ENCODE results near the gene MRPL50.

The MRPL50 gene

DNA sequence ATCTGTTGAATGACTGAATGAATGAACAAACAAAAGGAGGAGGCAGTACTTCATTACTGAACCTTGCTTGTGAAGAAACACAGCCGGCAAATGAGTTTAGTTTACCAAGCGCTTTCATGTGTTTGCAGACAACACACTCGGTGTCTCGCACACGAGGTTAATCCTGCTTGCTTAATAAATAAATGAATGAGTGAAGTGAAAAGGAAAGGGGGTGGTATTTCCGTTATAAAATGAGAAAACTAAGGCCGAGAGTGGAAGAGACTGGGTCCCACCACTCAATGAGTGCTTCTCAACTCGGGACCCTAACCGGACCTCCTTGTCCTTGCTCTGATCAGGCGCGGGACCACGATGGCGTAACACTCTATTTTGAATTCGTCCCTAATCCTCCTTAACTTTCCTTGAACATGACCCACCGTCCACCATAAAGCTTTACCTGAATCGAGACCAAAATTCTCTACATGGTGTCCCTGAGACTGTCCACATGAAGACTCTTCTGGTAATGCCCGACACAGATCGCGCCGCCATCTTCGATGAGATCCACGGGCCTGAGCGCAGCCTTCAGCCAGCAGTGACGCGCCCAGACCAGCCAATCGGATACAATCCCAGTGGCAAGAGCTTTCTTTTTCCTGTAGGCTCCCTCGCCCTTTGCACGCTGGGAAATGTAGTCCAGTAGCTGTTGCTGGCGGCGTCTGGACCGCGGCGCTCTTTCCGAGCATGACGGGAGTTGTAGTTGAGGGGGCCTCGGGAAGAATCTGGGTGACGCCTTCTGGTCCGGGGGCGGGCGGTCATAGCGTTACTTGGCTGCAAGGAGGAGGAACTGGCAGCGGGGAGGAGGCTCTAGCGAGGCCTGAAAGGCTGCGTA, at the start of gene MRPL50, which contains the start of gene ZNF189:
MRPL50 (minus strand) TSS at position 551 of the 862 bp plus-strand sequence; CDS start at position 525, 26 bp downstream.
ZNF189 (plus strand) TSS at position 784 of the 862 bp plus-strand sequence. CDS start 306 bp downstream, outside the sequence.
- DNase-seq (ENCODE audit: low spot score) (peak; percentile 98), FAIRE-seq (peak; percentile 93)

DNA sequence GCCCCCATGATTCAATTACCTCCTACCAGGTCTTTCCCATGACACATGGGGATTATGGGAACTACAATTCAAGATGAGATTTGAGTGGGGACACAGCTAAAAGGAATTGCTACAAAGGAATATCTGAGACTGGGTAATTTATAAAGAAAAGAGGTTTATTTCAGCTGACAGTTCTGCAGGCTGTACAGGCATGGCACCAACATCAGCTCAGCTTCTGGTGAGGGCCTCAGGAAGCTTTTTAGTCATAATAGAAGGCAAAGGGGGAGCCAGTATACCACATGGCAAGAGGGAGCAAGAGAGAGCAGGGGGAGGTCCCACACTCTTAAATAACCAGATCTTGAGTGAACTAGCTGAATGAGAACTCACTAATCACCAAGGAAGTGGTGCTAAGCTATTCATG, 48.3 kb upstream of the MRPL50 start:
- no peak for FAIRE-seq
- no peak for DNase-seq (ENCODE audit: low spot score)

- DNase-seq (ENCODE audit: low spot score) (no peak), FAIRE-seq (no peak)
These were observed 47.1 kb upstream of the MRPL50 start for GRCh38 chr9:101445353-101446029.

- FAIRE-seq: no peak
- DNase-seq (ENCODE audit: low spot score): no peak
These were observed 45.0 kb upstream of the MRPL50 start for GRCh38 chr9:101443364-101443771.

DNA sequence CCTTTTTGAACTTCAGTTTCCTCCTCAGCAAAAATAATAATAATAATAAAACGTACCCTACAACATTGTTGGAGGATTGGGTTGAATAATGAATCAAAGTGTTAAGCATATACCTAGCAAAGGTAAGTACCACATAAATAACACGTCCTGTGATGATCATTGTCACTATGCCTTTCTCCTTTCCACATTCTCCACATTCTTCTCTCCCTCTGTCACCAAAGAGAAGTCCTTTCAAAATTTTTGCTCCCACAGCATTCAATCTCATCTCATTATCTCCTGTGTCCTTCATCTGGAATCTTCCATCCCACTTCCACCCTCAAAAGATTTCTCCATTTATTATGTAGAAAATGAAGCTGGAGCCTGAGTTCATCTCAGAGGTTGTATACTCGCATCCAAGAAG, 44.3 kb upstream of the MRPL50 start:
- no peak for DNase-seq (ENCODE audit: low spot score)
- no peak for FAIRE-seq

DNA sequence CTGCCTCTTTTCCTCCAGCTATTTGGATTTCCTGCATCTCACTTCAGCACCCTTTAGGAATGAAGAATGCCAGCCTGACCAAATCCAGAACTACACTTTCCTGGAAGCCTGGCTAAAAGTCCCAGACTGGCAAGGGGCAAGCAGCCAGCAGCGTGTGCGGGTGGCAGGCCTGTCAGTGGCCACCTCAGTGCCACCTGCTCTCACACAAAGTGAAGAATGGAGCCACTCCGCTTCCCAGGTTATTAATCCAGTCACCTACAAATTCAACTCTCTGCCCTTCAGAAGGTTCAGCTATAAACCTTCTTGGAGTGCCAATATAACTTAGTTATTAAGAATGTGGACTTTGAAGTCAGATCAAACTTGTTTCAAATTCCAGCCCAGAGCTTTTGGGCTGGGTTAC, 43.9 kb upstream of the MRPL50 start:
- DNase-seq (ENCODE audit: low spot score): no peak
- no peak for FAIRE-seq

DNA sequence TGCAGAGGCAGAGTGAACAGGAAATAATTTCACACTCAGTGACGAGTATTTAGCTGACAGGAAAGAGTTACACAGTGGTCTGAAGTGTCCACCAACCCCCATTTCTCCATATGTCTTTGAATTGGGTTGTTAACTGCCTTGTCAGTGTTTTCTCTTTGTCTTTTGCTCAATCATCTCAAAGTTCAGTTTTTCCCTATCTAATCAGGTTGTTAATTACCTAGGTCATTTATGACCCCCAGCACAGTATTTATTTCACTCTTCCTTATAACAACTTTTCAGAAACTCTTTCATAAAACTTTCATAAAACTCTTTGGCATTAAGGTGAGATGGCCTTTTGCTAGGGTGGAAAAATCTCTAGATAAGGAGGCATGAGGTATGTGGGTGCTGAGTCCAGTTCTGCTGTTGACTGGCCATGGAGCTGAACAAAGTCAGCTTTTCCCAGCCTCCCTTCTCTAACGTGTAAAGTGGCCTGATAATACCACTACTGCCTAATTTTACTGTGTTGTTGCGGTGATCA, 42.4 kb upstream of the MRPL50 start:
- DNase-seq (ENCODE audit: low spot score): no peak
- FAIRE-seq: no peak

- no peak for DNase-seq (ENCODE audit: low spot score)
- FAIRE-seq: no peak
These were observed 40.1 kb upstream of the MRPL50 start for GRCh38 chr9:101438523-101438922.

DNA sequence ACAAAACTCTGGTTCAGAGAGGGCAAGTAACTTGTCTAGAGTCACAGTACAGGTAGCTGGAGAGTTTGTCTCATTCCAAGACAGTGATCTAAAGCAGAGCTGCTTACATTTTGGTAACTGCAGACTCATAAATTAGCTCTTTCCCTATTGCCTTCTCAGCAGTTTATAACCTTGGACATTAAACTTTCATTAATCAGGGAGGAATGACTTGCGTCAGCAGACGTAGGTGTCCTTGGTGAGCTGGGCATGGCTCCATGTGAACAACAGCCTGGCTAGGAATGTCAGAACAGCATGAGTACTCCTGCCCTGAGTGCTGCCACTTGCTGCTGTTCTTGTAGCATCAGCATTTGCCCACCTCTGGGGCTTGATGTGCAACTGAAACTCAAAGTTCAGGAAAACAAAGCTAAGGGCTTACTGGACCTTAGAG, 39.4 kb upstream of the MRPL50 start:
- DNase-seq (ENCODE audit: low spot score): no peak

GRCh38 chr9:101435601-101436079, 37.2 kb upstream of the MRPL50 start, which contains the start of gene ALDOB:
Gene ALDOB, minus strand, starts transcription at chr9:101435774. Its CDS starts 4,887 bp downstream, at chr9:101430887.
- FAIRE-seq (no peak), DNase-seq (ENCODE audit: low spot score) (no peak)

More for the DNA sequence above, 39.4 kb upstream of the MRPL50 start:
- no peak for FAIRE-seq

DNA sequence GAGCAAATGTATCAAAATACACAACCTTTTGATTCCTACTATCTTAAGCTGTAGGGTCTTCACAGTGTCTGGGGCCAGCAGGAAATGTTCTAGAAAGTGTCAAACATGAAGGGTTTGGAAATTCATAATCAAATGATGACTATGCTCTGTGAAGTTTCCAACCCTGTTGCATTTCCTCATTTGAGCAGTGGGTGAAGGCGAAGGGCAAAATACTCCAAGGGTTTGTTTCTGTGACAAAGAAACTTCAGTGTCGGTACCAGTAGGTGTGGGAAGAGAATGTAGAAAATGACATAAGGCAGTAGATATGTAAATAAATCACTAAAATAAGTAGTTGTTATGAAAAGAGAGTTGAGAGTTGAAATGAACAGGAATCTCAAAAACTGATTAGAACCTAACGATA, 36.6 kb upstream of the MRPL50 start:
- DNase-seq (ENCODE audit: low spot score) (no peak), FAIRE-seq (no peak)

DNA sequence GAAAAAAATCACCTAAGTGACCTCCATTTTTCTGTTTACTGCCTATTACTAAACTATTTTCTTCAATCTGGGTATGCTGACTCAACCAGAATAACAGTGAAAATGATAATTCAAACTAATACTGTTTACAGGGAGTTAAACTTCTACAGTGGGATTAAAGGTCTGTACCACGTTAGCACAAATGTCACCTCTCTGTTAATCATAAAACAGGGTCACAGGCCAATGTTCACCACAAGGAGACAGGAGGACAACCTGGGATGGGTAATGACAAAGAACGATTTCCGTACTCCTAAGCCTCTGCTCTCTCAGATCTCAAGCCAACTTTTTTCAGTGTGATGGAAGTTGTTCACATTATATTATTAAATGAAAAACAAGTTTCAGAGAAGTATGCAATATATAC, 34.8 kb upstream of the MRPL50 start:
- DNase-seq (ENCODE audit: low spot score) (no peak), FAIRE-seq (no peak)

DNA sequence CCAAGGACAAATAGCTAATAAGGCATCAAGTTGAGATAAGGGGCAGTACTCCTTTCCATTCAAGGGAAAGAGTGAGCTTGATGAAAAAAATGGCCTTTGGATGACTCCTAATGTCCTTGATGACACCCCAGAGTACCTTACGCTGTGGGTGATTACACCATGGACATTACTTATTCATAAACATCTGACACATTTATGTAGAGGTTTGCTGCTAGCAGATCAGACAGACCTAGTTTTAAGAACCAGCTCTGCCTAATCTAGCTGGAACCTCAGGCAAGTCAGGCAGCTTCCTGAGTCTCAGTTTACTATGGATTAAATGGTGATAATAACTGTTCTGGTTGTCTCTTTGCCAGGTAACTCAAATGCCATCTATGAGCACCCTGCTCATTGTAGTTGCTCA, 34.3 kb upstream of the MRPL50 start:
- FAIRE-seq (no peak), DNase-seq (ENCODE audit: low spot score) (no peak)

DNA sequence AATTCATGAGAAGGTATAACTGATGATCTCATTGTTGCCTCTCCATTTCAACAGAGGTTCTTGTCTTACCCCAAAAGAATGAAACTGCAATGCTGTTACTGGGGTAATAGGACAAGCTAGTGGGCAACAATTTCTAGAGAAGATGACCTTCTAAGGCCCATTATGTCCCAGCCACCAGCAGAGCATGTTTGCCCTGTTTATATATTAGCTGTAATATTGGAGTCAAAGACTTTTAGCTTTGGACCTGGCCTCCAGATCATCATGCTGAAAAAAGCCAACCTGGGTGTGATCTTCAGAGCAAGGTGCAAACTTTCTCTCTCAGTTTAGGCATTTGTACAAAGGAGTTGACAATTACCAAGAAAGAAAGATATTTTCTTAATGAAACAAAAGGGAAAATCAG, 33.8 kb upstream of the MRPL50 start:
- DNase-seq (ENCODE audit: low spot score): no peak

GRCh38 chr9:101429736-101430135, 31.3 kb upstream of the MRPL50 start:
- FAIRE-seq (no peak), DNase-seq (ENCODE audit: low spot score) (no peak)

More for the DNA sequence above, 33.8 kb upstream of the MRPL50 start:
- no peak for FAIRE-seq

GRCh38 chr9:101428909-101429308, 30.5 kb upstream of the MRPL50 start:
- FAIRE-seq: no peak
- DNase-seq (ENCODE audit: low spot score): no peak

DNA sequence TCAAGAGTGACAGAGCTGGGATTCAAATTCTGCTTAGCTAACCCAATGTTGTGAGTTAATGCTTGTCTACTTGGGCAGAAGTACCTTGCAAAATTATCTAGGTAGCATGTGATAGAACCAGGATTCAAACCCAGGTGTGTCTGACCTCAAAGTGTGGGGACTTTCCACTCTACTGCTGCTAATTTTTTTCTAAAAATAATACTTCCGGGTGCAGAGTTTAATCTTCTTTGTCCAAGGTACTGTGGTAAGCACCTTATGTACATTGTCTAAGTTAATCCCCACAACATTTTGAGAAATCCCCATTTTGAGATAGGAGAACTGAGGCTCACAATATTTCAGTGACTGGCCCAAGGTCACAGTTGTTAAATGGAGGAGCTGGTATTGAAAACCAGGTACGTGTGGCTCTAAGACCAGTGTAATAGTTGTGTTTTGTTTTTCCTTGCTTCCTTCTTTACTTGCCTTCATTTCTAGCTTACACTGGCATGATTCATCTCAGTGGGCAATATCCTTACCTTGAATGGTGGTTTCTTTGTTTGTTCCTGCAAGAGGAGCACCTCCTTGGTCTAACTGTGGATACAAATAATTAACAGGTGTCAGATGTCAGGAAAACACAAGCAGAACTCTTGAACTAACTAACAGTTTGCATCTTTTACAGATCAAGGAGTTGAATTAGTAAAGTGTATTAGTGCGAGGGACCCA, 29.7 kb upstream of the MRPL50 start:
- FAIRE-seq (no peak), DNase-seq (ENCODE audit: low spot score) (no peak)

DNA sequence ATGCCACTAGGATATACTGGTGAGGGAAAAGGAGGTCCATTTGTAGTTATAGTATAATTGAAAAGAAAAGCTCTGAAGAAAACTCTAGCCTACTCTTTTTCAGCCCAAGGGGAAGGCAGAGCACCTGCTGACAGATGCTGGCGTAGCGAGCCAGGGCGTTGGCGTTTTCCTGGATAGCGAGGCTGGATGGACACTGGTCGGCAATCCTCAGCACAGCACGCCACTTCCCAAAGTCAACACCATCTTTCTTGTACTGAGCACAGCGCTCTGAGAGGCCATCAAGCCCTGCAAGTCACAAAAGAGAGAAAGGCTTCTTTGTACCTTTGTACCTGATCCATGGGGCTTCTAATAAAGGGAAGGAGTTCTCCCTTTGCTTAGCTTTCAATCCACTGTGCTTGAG, 28.9 kb upstream of the MRPL50 start:
- DNase-seq (ENCODE audit: low spot score) (no peak), FAIRE-seq (no peak)

- no peak for DNase-seq (ENCODE audit: low spot score)
- no peak for FAIRE-seq
These were observed 23.2 kb upstream of the MRPL50 start for GRCh38 chr9:101421653-101422065.

DNA sequence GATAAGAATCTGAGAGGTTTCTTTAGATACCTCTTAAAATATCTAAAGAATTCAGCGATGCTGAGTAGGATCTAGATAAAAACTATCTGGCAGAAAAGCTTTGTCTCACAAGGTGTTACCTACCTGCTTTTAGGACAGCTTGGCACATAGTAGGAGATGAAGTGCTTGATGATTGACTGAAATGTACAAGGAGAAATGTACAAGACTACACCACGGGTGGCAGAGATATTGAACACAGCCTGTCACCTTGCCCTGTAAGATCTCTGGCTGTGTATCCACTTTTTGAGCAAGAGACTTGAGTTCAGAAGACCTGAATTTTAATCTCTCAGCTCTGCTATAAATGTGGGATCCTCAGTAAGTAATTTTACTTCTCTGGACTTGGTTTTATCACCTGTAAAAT, 21.4 kb upstream of the MRPL50 start:
- FAIRE-seq (no peak), DNase-seq (ENCODE audit: low spot score) (no peak)

All from RCC 7860 (cell line).